AG09309 (cell line): ENCODE results near the gene SNX25.
A peak's percentile ranks its signal among the peaks of the same experiment; 100 is the strongest.

Source experiments
- DNase-seq: peaks from one replicate; pipeline ENCODE4 v3.0.0-alpha.2; 2010; ENCODE audit warnings: low read depth
- H3K4me3 ChIP-seq: 2 replicates; pipeline ENCODE4 v1.5.1; 2011; ENCODE audit warnings: mild to moderate bottlenecking, low read depth, low read length, moderate library complexity; ENCODE audit not compliant: control insufficient read depth
- TF ChIP-seq, protein P1 (sequence below): IDR thresholded peaks from 2 replicates; pipeline ENCODE4 v1.5.1; 2011; ENCODE audit warnings: mild to moderate bottlenecking, low read depth, low read length, inconsistent platforms; ENCODE audit not compliant: insufficient read depth, control insufficient read depth; ENCODE audit errors: missing control alignments

Gene SNX25

DNA sequence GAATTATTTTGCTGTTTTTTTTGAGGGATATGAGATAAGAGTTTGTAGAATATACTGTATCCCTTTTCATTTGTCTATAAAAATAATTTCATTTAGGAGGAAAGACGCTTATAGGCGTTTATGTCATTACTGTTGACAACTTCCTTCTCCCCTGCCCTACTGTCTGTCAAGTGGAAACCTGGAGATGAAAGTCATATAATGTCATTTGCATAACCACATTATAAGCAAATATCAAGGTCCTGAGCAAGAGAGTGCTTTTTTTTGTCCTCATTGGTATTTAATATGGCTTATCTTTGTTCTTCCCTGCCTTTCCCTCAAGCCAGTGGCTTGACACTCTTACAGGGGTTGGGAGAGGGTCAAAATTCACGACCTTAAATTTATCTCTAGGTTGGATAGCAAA is 130.5 kb downstream of the SNX25 start:
- no peak overlapping the region for H3K4me3 ChIP-seq
- DNase-seq = no peak
- TF ChIP-seq, protein P1, sequence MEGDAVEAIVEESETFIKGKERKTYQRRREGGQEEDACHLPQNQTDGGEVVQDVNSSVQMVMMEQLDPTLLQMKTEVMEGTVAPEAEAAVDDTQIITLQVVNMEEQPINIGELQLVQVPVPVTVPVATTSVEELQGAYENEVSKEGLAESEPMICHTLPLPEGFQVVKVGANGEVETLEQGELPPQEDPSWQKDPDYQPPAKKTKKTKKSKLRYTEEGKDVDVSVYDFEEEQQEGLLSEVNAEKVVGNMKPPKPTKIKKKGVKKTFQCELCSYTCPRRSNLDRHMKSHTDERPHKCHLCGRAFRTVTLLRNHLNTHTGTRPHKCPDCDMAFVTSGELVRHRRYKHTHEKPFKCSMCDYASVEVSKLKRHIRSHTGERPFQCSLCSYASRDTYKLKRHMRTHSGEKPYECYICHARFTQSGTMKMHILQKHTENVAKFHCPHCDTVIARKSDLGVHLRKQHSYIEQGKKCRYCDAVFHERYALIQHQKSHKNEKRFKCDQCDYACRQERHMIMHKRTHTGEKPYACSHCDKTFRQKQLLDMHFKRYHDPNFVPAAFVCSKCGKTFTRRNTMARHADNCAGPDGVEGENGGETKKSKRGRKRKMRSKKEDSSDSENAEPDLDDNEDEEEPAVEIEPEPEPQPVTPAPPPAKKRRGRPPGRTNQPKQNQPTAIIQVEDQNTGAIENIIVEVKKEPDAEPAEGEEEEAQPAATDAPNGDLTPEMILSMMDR = no peak

- TF ChIP-seq, protein P1 = no peak
- H3K4me3 ChIP-seq = no peak overlapping the region
These were observed 132.0 kb downstream of the SNX25 start for GRCh38 chr4:185341377-185341776.

DNA sequence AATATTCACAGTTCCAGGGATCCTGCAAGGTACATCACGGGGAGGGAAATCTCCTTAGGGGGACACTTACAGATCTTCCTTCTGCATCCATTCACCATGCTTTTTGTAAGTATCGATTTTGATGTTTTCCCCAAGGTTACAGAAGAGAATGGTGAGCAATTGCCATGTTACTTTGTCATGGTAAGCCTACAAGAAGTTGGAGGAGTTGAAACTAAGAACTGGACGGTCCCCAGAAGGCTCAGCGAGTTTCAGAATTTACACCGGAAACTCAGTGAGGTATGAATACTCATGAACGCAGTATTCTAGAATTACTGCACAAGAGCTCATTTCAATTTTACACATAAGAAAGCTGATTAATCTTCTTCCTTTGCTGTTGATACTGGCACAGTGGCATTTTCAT is 132.4 kb downstream of the SNX25 start:
- DNase-seq = no peak
- TF ChIP-seq, protein P1 = no peak
- H3K4me3 ChIP-seq = no peak overlapping the region

More at GRCh38 chr4:185341377-185341776, 132.0 kb downstream of the SNX25 start:
- no peak for DNase-seq

DNA sequence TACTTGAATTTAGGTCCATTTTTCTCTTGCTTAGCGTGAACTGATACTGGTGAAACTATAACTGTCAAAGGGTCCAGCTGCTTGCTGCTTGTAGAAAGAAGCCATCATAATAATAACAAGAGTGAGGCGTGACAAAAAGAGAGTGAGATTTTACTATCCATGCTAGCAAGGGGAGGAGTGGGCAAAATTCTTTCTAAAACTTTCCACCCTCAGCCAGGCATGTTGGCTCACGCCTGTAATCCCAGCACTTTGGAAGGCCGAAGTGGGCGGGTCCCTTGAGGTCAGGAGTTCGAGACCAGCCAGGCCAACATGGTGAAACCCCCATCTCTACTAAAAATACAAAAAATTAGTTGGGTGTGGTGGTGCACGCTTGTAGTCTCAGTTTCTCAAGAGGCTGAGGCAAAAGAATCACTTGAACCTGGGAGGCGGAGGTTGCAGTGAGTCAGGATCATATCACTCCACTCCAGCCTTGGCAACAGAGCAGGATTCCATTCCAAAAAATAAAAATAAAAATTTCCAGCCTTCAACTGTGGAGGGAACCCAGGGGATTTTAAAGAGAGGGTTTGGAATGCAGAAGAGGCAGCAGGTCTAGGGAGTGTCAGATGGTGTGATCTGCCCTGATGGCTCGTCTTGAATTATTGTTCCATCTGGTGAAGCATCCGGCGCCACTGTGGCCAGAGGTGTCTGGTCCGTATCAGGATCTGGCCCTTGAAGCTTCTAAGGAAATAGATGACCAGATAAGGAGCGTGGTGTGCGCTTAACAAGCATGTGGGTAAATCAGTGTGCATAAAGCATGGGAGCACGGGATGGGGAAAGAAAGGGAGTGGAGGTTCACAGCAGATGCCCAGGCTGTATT is 134.6 kb downstream of the SNX25 start:
- TF ChIP-seq, protein P1 = no peak
- H3K4me3 ChIP-seq = no peak overlapping the region
- DNase-seq = peak; percentile 33

GRCh38 chr4:185344743-185345538 is 135.5 kb downstream of the SNX25 start:
- TF ChIP-seq, protein P1 = no peak
- no peak for DNase-seq
- no peak overlapping the region for H3K4me3 ChIP-seq

- DNase-seq = no peak
- TF ChIP-seq, protein P1 = no peak
- H3K4me3 ChIP-seq = no peak overlapping the region
These were observed 137.7 kb downstream of the SNX25 start for GRCh38 chr4:185346975-185347601.
